Upper lobe of left lung (tissue), 6 donors: ENCODE results near the gene ADGRG1. TPM values are rescaled to one million over a fixed set of nuclear protein-coding genes. Genes with fewer than 3 reads are reported as not detected.

ENCODE experiments used
- ATAC-seq, 2 donors: fragments of 200-7000 bp; cut with Tn5 transposase; one replicate each; pipeline ENCODE4 v1.9.1; 2022; ENCODE audit warnings: mild to moderate bottlenecking in 2 of 2, moderate library complexity in 2 of 2; ENCODE audit not compliant: low FRiP score in 2 of 2
- DNase-seq, 2 donors: peaks; one replicate each; pipeline ENCODE4 v3.0.0-alpha.2; 2019 to 2020
- H3K27ac ChIP-seq, 4 donors: fragments of 200-600 bp; sonication (generic); one replicate each; pipeline ENCODE4 v1.5.1; 2016 to 2019
- H3K27me3 ChIP-seq, 4 donors: fragments of 200-600 bp; sonication (generic); one replicate each; pipeline ENCODE4 v1.5.1; 2017 to 2019
- H3K36me3 ChIP-seq, 4 donors: fragments of 200-600 bp; sonication (generic); one replicate each; pipeline ENCODE4 v1.5.1; 2016 to 2019
- H3K4me1 ChIP-seq, 4 donors: fragments of 200-600 bp; sonication (generic); one replicate each; pipeline ENCODE4 v1.5.1; 2018 to 2019
- H3K4me3 ChIP-seq, 4 donors: fragments of 200-600 bp; sonication (generic); one replicate each; pipeline ENCODE4 v1.5.1; 2017 to 2019; ENCODE audit warnings: mild to moderate bottlenecking in 2 of 4, moderate library complexity in 1 of 4
- H3K9me3 ChIP-seq, 4 donors: fragments of 200-600 bp; sonication (generic); one replicate each; pipeline ENCODE4 v1.5.1; 2018 to 2019
- CTCF ChIP-seq, 6 experiments: fragments of 450-650 bp in 4 of 6; fragments of 200-600 bp in 2 of 6; sonication (generic) in 2 of 6; IDR thresholded peaks; one replicate each; pipeline ENCODE4 v1.5.1; 2016 to 2019; ENCODE audit warnings: antibody characterized with exemption in 6 of 6
- EP300 ChIP-seq, 4 donors: sonication (generic); formaldehyde crosslinking; IDR thresholded peaks; one replicate each; pipeline ENCODE4 v1.5.1; 2017; ENCODE audit warnings: antibody characterized with exemption in 4 of 4, control low read depth in 2 of 4
- POLR2A ChIP-seq, 4 donors: fragments of 450-650 bp; IDR thresholded peaks; one replicate each; pipeline ENCODE4 v1.5.1; 2016 to 2017; ENCODE audit warnings: antibody characterized with exemption in 4 of 4, mild to moderate bottlenecking in 2 of 4
- POLR2AphosphoS5 ChIP-seq, 2 donors: sonication (generic); formaldehyde crosslinking; IDR thresholded peaks; one replicate each; pipeline ENCODE4 v1.5.1; 2017; ENCODE audit warnings: antibody characterized with exemption in 2 of 2
- WGBS, 2 donors: methylation state at CpG; one replicate each; pipeline ENCODE4 v1.1.5; 2017 to 2018; 5-methylcytosine and 5-hydroxymethylcytosine counted together
- total RNA-seq, 6 donors: library from RNA; depleted of rRNA in 4 of 6; stranded (reverse); fragments of >200 nt in 4 of 6; gene quantifications; one replicate each; pipeline versions ENCODE4 v1.1.0 to v1.2.1, GENCODE V29; 2016 to 2021
- donor health status: DM: no; HTN: no; CAD: no; lungs with moderate emphysema.
- donor health status: DM: no; HTN: yes; CAD: no; lungs with severe emphysema.

Gene ADGRG1
- total RNA-seq, 6 donors from 2014 or later: 34.6 to 89.3 (median 40.4) TPM

GRCh38 chr16:57634171-57634570 is 5.7 kb downstream of the ADGRG1 start:
- Histone ChIP-seq H3K27ac (peak overlapping the region in 3 of 4 donors; percentile 65 to 86 (median 83)), H3K36me3 (no peaks in the 10 kb centered on the region), H3K4me3 (no peak overlapping the region), H3K9me3 (no peaks in the 10 kb centered on the region), H3K27me3 (no peaks in the 10 kb centered on the region), H3K4me1 (peaks cover 38 to 54% (median 44%) of the 10 kb centered on the region in 4 donors)
- no peak for DNase-seq
- TF ChIP-seq POLR2AphosphoS5 (IDR thresholded peaks at IDR 0.05): no peak
- no peak for TF ChIP-seq CTCF (IDR thresholded peaks at IDR 0.05)
- no peak for TF ChIP-seq POLR2A (IDR thresholded peaks at IDR 0.05)
- TF ChIP-seq EP300 (IDR thresholded peaks at IDR 0.05): no peak
- WGBS, 2 donors: 76 to 80% methylated on average over 2 to 4 of the region's 4 CpGs
- ATAC-seq: no peak

GRCh38 chr16:57635266-57636097 is 7.1 kb downstream of the ADGRG1 start:
- 79 to 82% methylated on average over 7 to 16 of the region's 16 CpGs for WGBS, 2 donors
- no peaks in the 10 kb centered on the region for H3K9me3 ChIP-seq
- H3K27ac ChIP-seq: peak overlapping the region; percentile 74 to 86 (median 83)
- no peaks in the 10 kb centered on the region for H3K36me3 ChIP-seq
- H3K4me3 ChIP-seq: no peak overlapping the region
- TF ChIP-seq POLR2A (IDR thresholded peaks at IDR 0.05) (no peak), POLR2AphosphoS5 (IDR thresholded peaks at IDR 0.05) (no peak)
- DNase-seq: no peak
- no peaks in the 10 kb centered on the region for H3K27me3 ChIP-seq
- H3K4me1 ChIP-seq: peaks cover 44 to 67% (median 52%) of the 10 kb centered on the region in 4 donors
- no peak for ATAC-seq

- H3K36me3 ChIP-seq: no peaks in the 10 kb centered on the region
- peaks cover 47 to 68% (median 55%) of the 10 kb centered on the region in 4 donors for H3K4me1 ChIP-seq
- no peak for DNase-seq
- ATAC-seq: no peak
- H3K27me3 ChIP-seq: no peaks in the 10 kb centered on the region
- H3K9me3 ChIP-seq: no peaks in the 10 kb centered on the region
- peak overlapping the region; percentile 74 to 86 (median 83) for H3K27ac ChIP-seq
- WGBS, 2 donors: 81 to 89% methylated on average over 5 of the region's 5 CpGs
- no peak for TF ChIP-seq CTCF (IDR thresholded peaks at IDR 0.05)
- no peak for TF ChIP-seq POLR2A (IDR thresholded peaks at IDR 0.05)
- no peak for TF ChIP-seq EP300 (IDR thresholded peaks at IDR 0.05)
- no peak for TF ChIP-seq POLR2AphosphoS5 (IDR thresholded peaks at IDR 0.05)
- no peak overlapping the region for H3K4me3 ChIP-seq
These were observed 7.8 kb downstream of the ADGRG1 start for GRCh38 chr16:57636184-57636583.

GRCh38 chr16:57637020-57637419 is 8.6 kb downstream of the ADGRG1 start:
- peak in 1 of 2 donors; percentile 51 for ATAC-seq
- Histone ChIP-seq H3K9me3 (no peaks in the 10 kb centered on the region), H3K4me1 (peaks cover 47 to 68% (median 53%) of the 10 kb centered on the region in 4 donors), H3K27ac (peak overlapping the region; percentile 74 to 86 (median 83)), H3K36me3 (no peaks in the 10 kb centered on the region), H3K27me3 (no peaks in the 10 kb centered on the region), H3K4me3 (no peak overlapping the region)
- TF ChIP-seq POLR2A (IDR thresholded peaks at IDR 0.05): no peak
- no peak for TF ChIP-seq CTCF (IDR thresholded peaks at IDR 0.05)
- TF ChIP-seq EP300 (IDR thresholded peaks at IDR 0.05): no peak
- TF ChIP-seq POLR2AphosphoS5 (IDR thresholded peaks at IDR 0.05): no peak
- 45 to 65% methylated on average over 7 to 8 of the region's 8 CpGs for WGBS, 2 donors
- DNase-seq: no peak

GRCh38 chr16:57637424-57637823 is 9.0 kb downstream of the ADGRG1 start:
- TF ChIP-seq EP300 (IDR thresholded peaks at IDR 0.05) (peak in 2 of 4 donors; percentile 60 to 87), POLR2AphosphoS5 (IDR thresholded peaks at IDR 0.05) (peak; percentile 73 to 78), CTCF (IDR thresholded peaks at IDR 0.05) (no peak)
- no peaks in the 10 kb centered on the region for H3K27me3 ChIP-seq
- H3K9me3 ChIP-seq: no peaks in the 10 kb centered on the region
- H3K4me3 ChIP-seq: no peak overlapping the region
- peaks cover 0 to under 1% (median 0%) of the 10 kb centered on the region in 4 donors for H3K36me3 ChIP-seq
- H3K4me1 ChIP-seq: peaks cover 49 to 68% (median 55%) of the 10 kb centered on the region in 4 donors
- peak in 1 of 2 donors; percentile 39 for DNase-seq
- peak overlapping the region; percentile 74 to 86 (median 83) for H3K27ac ChIP-seq
- peak; percentile 3 to 15 for ATAC-seq
- 28 to 40% methylated on average over 6 to 8 of the region's 8 CpGs for WGBS, 2 donors
